SK-N-SH treated with all-trans-retinoic acid at 6 μM for 48 hours (cell line): ENCODE data around the gene NSFL1C.
A peak's percentile ranks its signal among the peaks of the same experiment; 100 is the strongest.

Source experiments
- ATAC-seq: fragments of 200-7000 bp; cut with Tn5 transposase; 3 replicates; pipeline ENCODE4 v1.9.1; 2020; ENCODE audit warnings: mild to moderate bottlenecking, moderate library complexity
- ARNTL ChIP-seq: fragments of 450-650 bp; formaldehyde crosslinking; IDR thresholded peaks from 2 replicates; pipeline ENCODE4 v1.5.0; 2020; ENCODE audit warnings: low read depth, mild to moderate bottlenecking, moderate library complexity, borderline replicate concordance
- BACH2 ChIP-seq: fragments of 250-450 bp; sonication (Bioruptor Pico); IDR thresholded peaks from 2 replicates; pipeline ENCODE4 v1.9.0; 2021; ENCODE audit warnings: mild to moderate bottlenecking, borderline replicate concordance
- CSDC2 ChIP-seq: fragments of 250-450 bp; sonication (Bioruptor Pico); IDR thresholded peaks from 2 replicates; pipeline ENCODE4 v1.5.0; 2020; ENCODE audit warnings: mild to moderate bottlenecking, moderate library complexity
- ESRRG ChIP-seq: fragments of 250-450 bp; sonication (Bioruptor Pico); IDR thresholded peaks from 2 replicates; pipeline ENCODE4 v1.6.1; 2021; ENCODE audit warnings: mild to moderate bottlenecking
- ISL1 ChIP-seq: fragments of 250-450 bp; sonication (Bioruptor Pico); IDR thresholded peaks from 2 replicates; pipeline ENCODE4 v2.1.2; 2022; ENCODE audit warnings: mild to moderate bottlenecking, moderate library complexity
- OSR1 ChIP-seq: fragments of 250-450 bp; sonication (Bioruptor Pico); IDR thresholded peaks from 2 replicates; pipeline ENCODE4 v1.8.0; 2022; ENCODE audit warnings: moderate library complexity, mild to moderate bottlenecking, inconsistent platforms
- PPARA ChIP-seq: fragments of 250-450 bp; sonication (Bioruptor Pico); IDR thresholded peaks from 2 replicates; pipeline ENCODE4 v1.5.0; 2020; ENCODE audit warnings: mild to moderate bottlenecking, borderline replicate concordance
- SNAI2 ChIP-seq: fragments of 250-450 bp; sonication (Bioruptor Pico); IDR thresholded peaks from 2 replicates; pipeline ENCODE4 v1.5.0; 2020; ENCODE audit warnings: mild to moderate bottlenecking, moderate library complexity
- TCF4 ChIP-seq: fragments of 250-450 bp; sonication (Bioruptor Pico); IDR thresholded peaks from 2 replicates; pipeline ENCODE4 v1.8.0; 2021; ENCODE audit warnings: mild to moderate bottlenecking, moderate library complexity, borderline replicate concordance
- TOX ChIP-seq: fragments of 250-450 bp; sonication (Bioruptor Pico); IDR thresholded peaks from 2 replicates; pipeline ENCODE4 v1.8.0; 2021; ENCODE audit warnings: mild to moderate bottlenecking, moderate library complexity, borderline replicate concordance
- ZC3H10 ChIP-seq: fragments of 250-450 bp; sonication (Bioruptor Pico); IDR thresholded peaks from 2 replicates; pipeline ENCODE4 v1.5.1; 2021; ENCODE audit warnings: mild to moderate bottlenecking, moderate library complexity
- ZFP30 ChIP-seq: fragments of 450-650 bp; formaldehyde crosslinking; IDR thresholded peaks from 2 replicates; pipeline ENCODE4 v1.5.0; 2022; ENCODE audit warnings: mild to moderate bottlenecking, moderate library complexity
- ZNF565 ChIP-seq: fragments of 450-650 bp; formaldehyde crosslinking; conservative IDR thresholded peaks from 2 replicates; pipeline ENCODE4 v1.5.0; 2020; ENCODE audit warnings: low read depth, mild to moderate bottlenecking, moderate library complexity
- ZNF70 ChIP-seq: fragments of 450-650 bp; formaldehyde crosslinking; IDR thresholded peaks from 2 replicates; pipeline ENCODE4 v1.5.0; 2020; ENCODE audit warnings: mild to moderate bottlenecking, moderate library complexity
- ZNF8 ChIP-seq: fragments of 450-650 bp; formaldehyde crosslinking; IDR thresholded peaks from 2 replicates; pipeline ENCODE4 v1.5.0; 2020; ENCODE audit warnings: mild to moderate bottlenecking, moderate library complexity
- TF ChIP-seq, protein P1 (sequence below): fragments of 250-450 bp; sonication (Bioruptor Pico); IDR thresholded peaks from 2 replicates; pipeline ENCODE4 v1.8.0; 2021; ENCODE audit warnings: low read depth, mild to moderate bottlenecking, moderate library complexity, borderline replicate concordance
- TF ChIP-seq, protein P2 (sequence below): fragments of 250-450 bp; sonication (Bioruptor Pico); IDR thresholded peaks from 2 replicates; pipeline ENCODE4 v1.5.0; 2020; ENCODE audit warnings: mild to moderate bottlenecking, moderate library complexity
- TF ChIP-seq, protein P3 (sequence below): fragments of 250-450 bp; sonication (Bioruptor Pico); IDR thresholded peaks from 2 replicates; pipeline ENCODE4 v1.5.1; 2021; ENCODE audit warnings: mild to moderate bottlenecking, moderate library complexity
- TF ChIP-seq, protein P4 (sequence below): fragments of 250-450 bp; sonication (Bioruptor Pico); IDR thresholded peaks from 2 replicates; pipeline ENCODE4 v1.8.0; 2020; ENCODE audit warnings: mild to moderate bottlenecking, moderate library complexity, borderline replicate concordance
- TF ChIP-seq, protein P5 (sequence below): fragments of 250-450 bp; sonication (Bioruptor Pico); IDR thresholded peaks from 2 replicates; pipeline ENCODE4 v1.5.1; 2020; ENCODE audit warnings: low read depth, mild to moderate bottlenecking, moderate library complexity

The NSFL1C gene

DNA sequence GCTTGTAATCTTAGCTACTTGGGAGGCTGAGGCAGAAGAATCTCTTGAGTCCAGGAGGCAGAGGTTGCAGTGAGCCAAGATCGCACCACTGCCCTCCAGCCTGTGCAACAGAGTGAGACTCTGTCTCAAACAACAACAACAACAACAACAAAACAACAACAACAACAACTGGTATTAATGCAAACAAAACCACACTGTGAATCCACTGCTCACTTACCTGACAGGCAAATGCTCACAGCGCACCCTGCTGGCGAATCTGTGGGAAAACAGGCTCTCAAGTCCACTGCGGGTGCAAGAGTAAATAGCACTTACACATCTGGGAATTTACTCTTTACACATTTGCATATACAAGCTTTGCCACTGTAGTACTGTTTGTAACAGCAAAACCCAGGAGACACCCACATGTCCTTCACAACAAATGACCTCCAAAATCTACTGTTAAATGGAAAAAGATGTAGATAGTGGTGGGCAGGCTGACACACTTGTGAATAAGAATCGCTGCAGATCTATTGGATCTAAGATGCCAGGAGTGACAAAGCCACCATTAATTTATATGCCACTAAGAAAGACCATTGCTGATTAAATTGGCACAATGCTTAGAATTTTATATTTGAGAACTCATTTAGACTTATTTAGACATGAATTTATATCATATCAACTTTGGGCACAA, 29.3 kb downstream of the NSFL1C start:
- peak; percentile 85 for ATAC-seq
- no peak for TF ChIP-seq ZNF565 (CRISPR knock-in tag)
- TF ChIP-seq ZFP30 (CRISPR knock-in tag) = no peak
- TF ChIP-seq ZC3H10 (CRISPR knock-in tag) = no peak
- no peak for TF ChIP-seq OSR1 (CRISPR knock-in tag)
- TF ChIP-seq TOX (CRISPR knock-in tag) = no peak
- no peak for TF ChIP-seq BACH2
- TF ChIP-seq, protein P1, sequence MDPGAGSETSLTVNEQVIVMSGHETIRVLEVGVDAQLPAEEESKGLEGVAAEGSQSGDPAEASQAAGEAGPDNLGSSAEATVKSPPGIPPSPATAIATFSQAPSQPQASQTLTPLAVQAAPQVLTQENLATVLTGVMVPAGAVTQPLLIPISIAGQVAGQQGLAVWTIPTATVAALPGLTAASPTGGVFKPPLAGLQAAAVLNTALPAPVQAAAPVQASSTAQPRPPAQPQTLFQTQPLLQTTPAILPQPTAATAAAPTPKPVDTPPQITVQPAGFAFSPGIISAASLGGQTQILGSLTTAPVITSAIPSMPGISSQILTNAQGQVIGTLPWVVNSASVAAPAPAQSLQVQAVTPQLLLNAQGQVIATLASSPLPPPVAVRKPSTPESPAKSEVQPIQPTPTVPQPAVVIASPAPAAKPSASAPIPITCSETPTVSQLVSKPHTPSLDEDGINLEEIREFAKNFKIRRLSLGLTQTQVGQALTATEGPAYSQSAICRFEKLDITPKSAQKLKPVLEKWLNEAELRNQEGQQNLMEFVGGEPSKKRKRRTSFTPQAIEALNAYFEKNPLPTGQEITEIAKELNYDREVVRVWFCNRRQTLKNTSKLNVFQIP = no peak

DNA sequence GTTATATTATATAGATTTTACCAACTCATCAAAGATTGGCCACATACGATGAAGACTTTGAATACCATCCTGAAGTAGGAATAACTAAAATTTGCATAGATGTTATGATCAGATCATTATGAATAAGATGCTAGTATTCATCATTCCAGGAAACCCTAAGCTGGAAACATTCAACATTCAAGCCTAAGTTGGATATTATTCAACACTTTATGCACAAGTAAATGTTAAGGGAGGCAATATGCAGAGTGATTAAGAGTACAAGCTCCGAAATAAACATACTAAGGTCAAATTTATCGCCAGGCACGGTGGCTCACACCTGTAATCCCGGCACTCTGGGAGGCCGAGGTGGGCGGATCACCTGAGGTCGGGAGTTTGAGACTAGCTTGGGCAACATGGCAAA, 30.4 kb downstream of the NSFL1C start:
- TF ChIP-seq PPARA (CRISPR knock-in tag) (no peak), ZFP30 (CRISPR knock-in tag) (no peak), ZNF70 (CRISPR knock-in tag) (no peak), ARNTL (CRISPR knock-in tag) (no peak), ZNF565 (CRISPR knock-in tag) (no peak)
- TF ChIP-seq, protein P2, sequence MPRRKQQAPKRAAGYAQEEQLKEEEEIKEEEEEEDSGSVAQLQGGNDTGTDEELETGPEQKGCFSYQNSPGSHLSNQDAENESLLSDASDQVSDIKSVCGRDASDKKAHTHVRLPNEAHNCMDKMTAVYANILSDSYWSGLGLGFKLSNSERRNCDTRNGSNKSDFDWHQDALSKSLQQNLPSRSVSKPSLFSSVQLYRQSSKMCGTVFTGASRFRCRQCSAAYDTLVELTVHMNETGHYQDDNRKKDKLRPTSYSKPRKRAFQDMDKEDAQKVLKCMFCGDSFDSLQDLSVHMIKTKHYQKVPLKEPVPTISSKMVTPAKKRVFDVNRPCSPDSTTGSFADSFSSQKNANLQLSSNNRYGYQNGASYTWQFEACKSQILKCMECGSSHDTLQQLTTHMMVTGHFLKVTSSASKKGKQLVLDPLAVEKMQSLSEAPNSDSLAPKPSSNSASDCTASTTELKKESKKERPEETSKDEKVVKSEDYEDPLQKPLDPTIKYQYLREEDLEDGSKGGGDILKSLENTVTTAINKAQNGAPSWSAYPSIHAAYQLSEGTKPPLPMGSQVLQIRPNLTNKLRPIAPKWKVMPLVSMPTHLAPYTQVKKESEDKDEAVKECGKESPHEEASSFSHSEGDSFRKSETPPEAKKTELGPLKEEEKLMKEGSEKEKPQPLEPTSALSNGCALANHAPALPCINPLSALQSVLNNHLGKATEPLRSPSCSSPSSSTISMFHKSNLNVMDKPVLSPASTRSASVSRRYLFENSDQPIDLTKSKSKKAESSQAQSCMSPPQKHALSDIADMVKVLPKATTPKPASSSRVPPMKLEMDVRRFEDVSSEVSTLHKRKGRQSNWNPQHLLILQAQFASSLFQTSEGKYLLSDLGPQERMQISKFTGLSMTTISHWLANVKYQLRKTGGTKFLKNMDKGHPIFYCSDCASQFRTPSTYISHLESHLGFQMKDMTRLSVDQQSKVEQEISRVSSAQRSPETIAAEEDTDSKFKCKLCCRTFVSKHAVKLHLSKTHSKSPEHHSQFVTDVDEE = no peak
- ATAC-seq = no peak

DNA sequence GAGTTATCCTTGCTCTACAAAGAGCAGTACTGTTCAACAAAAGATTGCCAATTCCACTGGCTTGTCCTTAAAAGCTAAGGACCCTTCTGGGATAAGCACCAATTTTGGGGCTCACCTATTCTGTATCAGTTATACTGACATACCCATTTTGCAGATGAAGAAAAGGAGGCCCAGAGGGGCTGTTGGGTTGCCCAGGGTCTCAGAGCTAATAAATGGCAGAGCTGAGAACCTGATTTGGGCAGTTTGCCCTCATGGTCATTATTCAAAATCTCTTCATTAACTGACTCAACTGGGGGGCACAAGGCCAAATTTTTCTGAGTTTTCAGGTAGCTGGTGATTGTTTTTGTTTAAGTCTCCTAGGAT, 31.3 kb downstream of the NSFL1C start:
- ATAC-seq = no peak
- no peak for TF ChIP-seq ZNF565 (CRISPR knock-in tag)
- no peak for TF ChIP-seq PPARA (CRISPR knock-in tag)
- TF ChIP-seq ZC3H10 (CRISPR knock-in tag) = no peak
- no peak for TF ChIP-seq TCF4 (CRISPR knock-in tag)

DNA sequence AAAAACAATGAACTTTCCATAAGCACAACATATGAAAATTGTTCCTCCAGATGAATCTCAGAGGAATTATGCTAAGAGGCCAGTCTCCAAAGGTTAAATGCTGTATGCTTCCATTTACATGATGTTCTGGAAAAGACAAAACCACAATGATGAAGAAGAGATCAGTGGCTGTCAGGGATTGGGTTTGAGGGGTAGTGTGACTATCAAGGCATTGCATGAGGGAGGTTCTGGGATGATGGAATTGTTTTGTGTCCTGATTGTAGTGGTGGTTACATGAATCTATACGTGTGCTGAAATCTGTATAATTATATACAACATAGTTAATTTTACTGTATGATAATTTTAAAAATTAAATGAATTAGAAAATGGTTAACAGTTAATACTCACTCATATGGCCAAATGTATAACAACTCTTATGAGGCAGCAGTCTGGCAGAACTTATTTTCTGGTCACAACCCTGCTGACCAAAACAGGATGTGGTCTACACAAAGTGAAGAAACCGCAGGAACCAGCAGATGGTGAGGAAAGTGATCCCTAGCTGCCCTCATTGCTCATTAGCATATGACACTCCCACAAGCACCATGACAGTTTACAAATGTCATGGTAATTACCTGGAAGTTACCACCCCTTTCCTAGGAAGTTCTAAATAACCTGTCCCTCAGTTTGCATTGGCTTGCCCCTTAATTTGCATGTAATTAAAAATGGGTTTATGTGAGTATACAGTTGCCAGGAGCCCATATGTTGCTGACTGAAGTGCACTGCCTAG, 31.9 kb downstream of the NSFL1C start:
- TF ChIP-seq ZNF565 (CRISPR knock-in tag) = no peak
- no peak for TF ChIP-seq ZC3H10 (CRISPR knock-in tag)
- no peak for TF ChIP-seq ZNF8 (CRISPR knock-in tag)
- TF ChIP-seq ZFP30 (CRISPR knock-in tag) = no peak
- TF ChIP-seq, protein P3, sequence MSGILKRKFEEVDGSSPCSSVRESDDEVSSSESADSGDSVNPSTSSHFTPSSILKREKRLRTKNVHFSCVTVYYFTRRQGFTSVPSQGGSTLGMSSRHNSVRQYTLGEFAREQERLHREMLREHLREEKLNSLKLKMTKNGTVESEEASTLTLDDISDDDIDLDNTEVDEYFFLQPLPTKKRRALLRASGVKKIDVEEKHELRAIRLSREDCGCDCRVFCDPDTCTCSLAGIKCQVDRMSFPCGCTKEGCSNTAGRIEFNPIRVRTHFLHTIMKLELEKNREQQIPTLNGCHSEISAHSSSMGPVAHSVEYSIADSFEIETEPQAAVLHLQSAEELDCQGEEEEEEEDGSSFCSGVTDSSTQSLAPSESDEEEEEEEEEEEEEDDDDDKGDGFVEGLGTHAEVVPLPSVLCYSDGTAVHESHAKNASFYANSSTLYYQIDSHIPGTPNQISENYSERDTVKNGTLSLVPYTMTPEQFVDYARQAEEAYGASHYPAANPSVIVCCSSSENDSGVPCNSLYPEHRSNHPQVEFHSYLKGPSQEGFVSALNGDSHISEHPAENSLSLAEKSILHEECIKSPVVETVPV (CRISPR knock-in tag) = no peak
- TF ChIP-seq ZNF70 (CRISPR knock-in tag) = no peak
- TF ChIP-seq ARNTL (CRISPR knock-in tag) = no peak
- TF ChIP-seq PPARA (CRISPR knock-in tag) = no peak
- no peak for TF ChIP-seq BACH2
- peak; percentile 58 for ATAC-seq

DNA sequence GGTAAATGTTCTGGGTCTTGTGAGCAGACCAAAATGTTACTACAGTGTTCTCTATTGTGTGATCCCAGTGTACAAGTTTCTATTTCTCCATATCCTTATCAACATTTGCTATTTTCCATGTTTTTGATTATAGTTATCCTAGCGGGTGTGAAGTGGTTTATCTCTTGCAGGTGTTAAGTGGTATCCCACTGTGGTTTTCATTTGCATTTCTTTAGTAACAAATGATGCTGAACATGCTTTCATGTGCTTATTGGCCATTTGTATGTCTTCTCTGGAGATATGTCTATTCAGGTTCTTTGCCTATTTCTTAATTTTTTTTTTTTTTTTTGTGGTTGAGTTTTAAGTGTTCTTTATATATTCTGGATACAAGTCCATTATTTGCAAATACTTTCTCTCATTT, 35.5 kb downstream of the NSFL1C start:
- TF ChIP-seq, protein P4, sequence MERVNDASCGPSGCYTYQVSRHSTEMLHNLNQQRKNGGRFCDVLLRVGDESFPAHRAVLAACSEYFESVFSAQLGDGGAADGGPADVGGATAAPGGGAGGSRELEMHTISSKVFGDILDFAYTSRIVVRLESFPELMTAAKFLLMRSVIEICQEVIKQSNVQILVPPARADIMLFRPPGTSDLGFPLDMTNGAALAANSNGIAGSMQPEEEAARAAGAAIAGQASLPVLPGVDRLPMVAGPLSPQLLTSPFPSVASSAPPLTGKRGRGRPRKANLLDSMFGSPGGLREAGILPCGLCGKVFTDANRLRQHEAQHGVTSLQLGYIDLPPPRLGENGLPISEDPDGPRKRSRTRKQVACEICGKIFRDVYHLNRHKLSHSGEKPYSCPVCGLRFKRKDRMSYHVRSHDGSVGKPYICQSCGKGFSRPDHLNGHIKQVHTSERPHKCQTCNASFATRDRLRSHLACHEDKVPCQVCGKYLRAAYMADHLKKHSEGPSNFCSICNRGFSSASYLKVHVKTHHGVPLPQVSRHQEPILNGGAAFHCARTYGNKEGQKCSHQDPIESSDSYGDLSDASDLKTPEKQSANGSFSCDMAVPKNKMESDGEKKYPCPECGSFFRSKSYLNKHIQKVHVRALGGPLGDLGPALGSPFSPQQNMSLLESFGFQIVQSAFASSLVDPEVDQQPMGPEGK (CRISPR knock-in tag) = no peak
- TF ChIP-seq ISL1 (no peak), CSDC2 (CRISPR knock-in tag) (no peak), ESRRG (CRISPR knock-in tag) (no peak), SNAI2 (CRISPR knock-in tag) (no peak), ZFP30 (CRISPR knock-in tag) (no peak)
- TF ChIP-seq, protein P5, sequence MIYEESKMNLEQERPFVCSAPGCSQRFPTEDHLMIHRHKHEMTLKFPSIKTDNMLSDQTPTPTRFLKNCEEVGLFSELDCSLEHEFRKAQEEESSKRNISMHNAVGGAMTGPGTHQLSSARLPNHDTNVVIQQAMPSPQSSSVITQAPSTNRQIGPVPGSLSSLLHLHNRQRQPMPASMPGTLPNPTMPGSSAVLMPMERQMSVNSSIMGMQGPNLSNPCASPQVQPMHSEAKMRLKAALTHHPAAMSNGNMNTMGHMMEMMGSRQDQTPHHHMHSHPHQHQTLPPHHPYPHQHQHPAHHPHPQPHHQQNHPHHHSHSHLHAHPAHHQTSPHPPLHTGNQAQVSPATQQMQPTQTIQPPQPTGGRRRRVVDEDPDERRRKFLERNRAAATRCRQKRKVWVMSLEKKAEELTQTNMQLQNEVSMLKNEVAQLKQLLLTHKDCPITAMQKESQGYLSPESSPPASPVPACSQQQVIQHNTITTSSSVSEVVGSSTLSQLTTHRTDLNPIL (CRISPR knock-in tag) = no peak
- TF ChIP-seq, protein P3 (CRISPR knock-in tag) = no peak
- TF ChIP-seq, all 23 proteins: peak for 0
- ATAC-seq = no peak
